GM13977 (cell line): Measurements from ENCODE around the gene C4B.
"Not testable (repeated sequence)": the region's sequence is repeated elsewhere in the genome, so short reads cannot be mapped to it uniquely, and the experiment has no call there.

Experiments
- DNase-seq: peaks from one replicate; pipeline ENCODE4 v3.0.0; 2012; ENCODE audit warnings: low spot score
- CTCF ChIP-seq: IDR thresholded peaks from 2 replicates; pipeline ENCODE4 v1.5.1; 2012; ENCODE audit warnings: mild to moderate bottlenecking, control low read depth; ENCODE audit not compliant: insufficient read depth; ENCODE audit errors: extremely low read depth, missing control alignments
- in situ Hi-C: fragments of 300-500 bp; cut with MboI; formaldehyde crosslinking; loops from one replicate; pipeline ENCODE4 v1.12.0; 2022; ENCODE audit warnings: low sequenced_read_pairs, low pct_unique_long_range_greater_than_20kb, mixed read lengths, inconsistent platforms; ENCODE audit not compliant: unreplicated experiment

The C4B gene

GRCh38 chr6:32046450-32047083 is 32.0 kb downstream of the C4B start:
- TF ChIP-seq CTCF: no peak
- peak; percentile 9 for DNase-seq
- in situ Hi-C loops: no loop called here

- no peak for TF ChIP-seq CTCF
- in situ Hi-C loops: no loop called here
- DNase-seq: no peak
Measured at GRCh38 chr6:32047084-32047478, 32.5 kb downstream of the C4B start.

- peak; percentile 19 for DNase-seq
- in situ Hi-C loops: no loop called here
- TF ChIP-seq CTCF: no peak
Measured at GRCh38 chr6:32047539-32047854, 32.9 kb downstream of the C4B start.

DNA sequence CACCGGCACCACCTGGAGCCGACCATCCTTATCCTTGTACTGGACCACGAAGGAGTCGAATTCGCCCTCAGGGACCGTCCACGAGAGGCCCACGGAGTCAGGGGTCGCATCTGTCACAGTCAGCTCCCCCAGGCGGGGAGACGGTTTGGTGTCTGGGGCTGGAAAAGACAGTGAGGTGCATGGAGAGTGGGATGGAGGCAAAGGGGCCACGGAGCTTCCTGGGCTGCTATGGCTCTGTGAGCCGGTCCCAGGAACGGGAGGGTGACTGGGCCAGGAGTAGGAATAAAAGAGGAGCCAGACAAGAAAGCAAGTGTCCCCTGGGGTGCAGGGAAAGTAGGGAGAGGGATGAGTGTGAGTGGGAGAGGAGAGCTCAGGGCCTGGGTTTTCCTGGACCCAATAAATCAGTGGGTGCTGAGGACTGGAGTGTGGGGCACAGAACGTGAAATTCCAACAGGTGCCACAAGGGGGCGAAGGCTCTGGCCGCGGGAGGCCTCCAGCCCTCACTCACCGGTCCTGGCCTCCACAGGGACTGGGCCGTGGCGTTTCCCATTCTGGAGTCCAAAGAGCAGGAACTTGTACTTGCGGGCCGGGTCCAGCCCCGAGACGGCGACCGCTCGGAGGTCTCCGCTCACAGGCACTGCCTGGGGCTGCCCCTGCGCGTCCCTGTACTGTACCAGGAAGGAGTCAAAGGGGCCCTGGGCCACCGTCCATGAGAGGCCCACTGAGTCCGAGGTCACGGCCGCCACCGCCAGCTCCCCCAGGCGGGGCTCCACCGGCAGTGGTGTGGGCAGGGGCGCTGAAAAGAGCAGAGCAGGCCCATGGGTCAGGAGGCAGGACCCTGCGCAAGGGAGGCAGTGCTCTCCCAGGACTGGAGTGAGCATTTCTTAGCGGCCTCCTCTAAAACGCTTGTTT is 33.5 kb downstream of the C4B start:
- in situ Hi-C loops: no loop called here
- TF ChIP-seq CTCF: peak; percentile 88
- peak; percentile 80 for DNase-seq

- in situ Hi-C loops, DNase-seq: not testable (repeated sequence)
Measured at GRCh38 chr6:32049149-32049548, 34.6 kb downstream of the C4B start.

DNA sequence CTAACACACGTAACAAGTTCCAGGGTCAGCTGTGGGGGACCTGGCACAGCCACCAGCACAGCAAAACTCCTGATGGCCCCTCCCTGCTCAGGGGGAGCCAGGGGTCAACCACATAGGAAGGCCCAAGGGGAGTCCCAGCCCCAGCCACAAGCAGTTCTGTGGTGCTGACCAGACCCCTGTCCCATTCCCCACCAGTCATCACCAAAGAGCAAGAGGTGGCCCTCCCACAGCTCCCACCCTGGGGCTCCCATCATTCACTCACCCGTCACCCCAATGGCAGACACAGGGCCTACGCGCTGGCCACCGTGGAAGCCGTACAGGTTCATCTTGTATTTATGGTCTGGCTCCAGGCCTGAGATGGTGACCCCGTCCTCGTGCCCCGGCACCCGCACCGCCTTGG is 35.1 kb downstream of the C4B start:
- in situ Hi-C loops, DNase-seq: not testable (repeated sequence)

DNA sequence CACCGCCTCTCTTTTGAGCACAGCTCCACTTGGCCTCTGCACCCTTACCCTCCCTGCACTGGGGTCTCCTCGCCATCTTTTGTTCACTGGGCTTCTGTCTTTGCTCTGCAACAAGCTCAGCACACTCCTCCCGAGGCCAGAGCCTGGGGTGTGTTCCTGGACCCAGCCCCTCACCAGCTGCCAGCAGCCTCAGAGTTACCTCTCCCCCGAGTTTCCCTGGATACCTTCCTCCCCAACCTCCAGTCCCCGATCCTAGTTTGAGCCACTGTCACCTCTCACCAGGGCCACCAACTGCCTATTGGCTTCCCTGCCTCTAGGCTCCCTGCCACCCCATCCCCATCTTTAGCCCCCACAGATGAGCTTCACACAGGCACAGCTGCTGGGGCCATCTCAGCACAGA is 36.0 kb downstream of the C4B start:
- in situ Hi-C loops: no loop called here
- TF ChIP-seq CTCF: no peak
- DNase-seq: no peak

GRCh38 chr6:32052626-32053025 is 38.0 kb downstream of the C4B start:
- in situ Hi-C loops, DNase-seq: not testable (repeated sequence)

GRCh38 chr6:32053314-32053713 is 38.7 kb downstream of the C4B start:
- in situ Hi-C loops, DNase-seq: not testable (repeated sequence)

DNA sequence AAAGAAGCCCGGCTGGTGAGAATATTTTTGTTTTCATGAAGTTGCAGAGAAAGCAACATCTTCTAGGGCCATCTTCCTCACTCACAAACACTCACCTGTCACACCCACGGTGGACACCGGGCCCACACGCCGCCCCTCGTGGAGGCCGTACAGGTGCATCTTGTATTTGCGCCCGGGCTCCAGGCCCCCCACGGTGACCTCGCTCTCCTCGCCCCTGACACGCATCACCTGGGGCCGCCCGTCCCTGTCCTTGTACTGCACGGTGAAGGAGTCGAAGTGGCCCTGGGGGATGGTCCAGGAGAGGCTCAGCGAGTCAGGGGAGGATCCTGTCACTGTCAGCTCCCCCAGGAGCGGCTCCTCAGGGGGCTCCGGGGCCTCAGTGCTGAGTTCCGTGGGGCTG is 41.2 kb downstream of the C4B start:
- DNase-seq, in situ Hi-C loops: not testable (repeated sequence)
